CD4-positive, alpha-beta T cell treated with Interleukin-4 for 1 hour (primary cell): ENCODE measurements around the gene PLPP6.
"Not testable (repeated sequence)": the region's sequence is repeated elsewhere in the genome, so short reads cannot be mapped to it uniquely, and the experiment has no call there.

Experiments used
- DNase-seq, 2 donors: peaks; one replicate each; pipeline ENCODE4 v3.0.0-alpha.2; 2020 to 2022

Gene PLPP6

GRCh38 chr9:4662108-4662988, at the start of gene PLPP6:
TSS of gene PLPP6 (plus strand) at chr9:4662294. CDS start at chr9:4662376, 82 bp downstream.
- DNase-seq: peak; percentile 73 to 80

GRCh38 chr9:4614627-4615026, 47.5 kb upstream of the PLPP6 start:
- no peak for DNase-seq

GRCh38 chr9:4615251-4615650, 46.8 kb upstream of the PLPP6 start:
- DNase-seq: no peak

GRCh38 chr9:4615778-4616177, 46.3 kb upstream of the PLPP6 start:
- no peak for DNase-seq

- no peak for DNase-seq
Measured at GRCh38 chr9:4617752-4618151, 44.3 kb upstream of the PLPP6 start.

GRCh38 chr9:4618700-4619099, 43.4 kb upstream of the PLPP6 start:
- DNase-seq: no peak

GRCh38 chr9:4620057-4620765, 41.9 kb upstream of the PLPP6 start:
- DNase-seq: peak in 1 of 2 donors; percentile 9

- no peak for DNase-seq
Measured at GRCh38 chr9:4620881-4621555, 41.1 kb upstream of the PLPP6 start.

- no peak for DNase-seq
Measured at GRCh38 chr9:4622016-4622415, 40.1 kb upstream of the PLPP6 start.

- no peak for DNase-seq
Measured at GRCh38 chr9:4630836-4631235, 31.3 kb upstream of the PLPP6 start.

GRCh38 chr9:4638968-4639367, 23.1 kb upstream of the PLPP6 start:
- DNase-seq: no peak

- no peak for DNase-seq
Measured at GRCh38 chr9:4639420-4639819, 22.7 kb upstream of the PLPP6 start.

GRCh38 chr9:4640027-4640426, 22.1 kb upstream of the PLPP6 start:
- DNase-seq: peak; percentile 33 to 53

GRCh38 chr9:4642351-4642750, 19.7 kb upstream of the PLPP6 start:
- DNase-seq: no peak

- DNase-seq: no peak
Measured at GRCh38 chr9:4654084-4654483, 8.0 kb upstream of the PLPP6 start.

- no peak for DNase-seq
Measured at GRCh38 chr9:4654538-4654937, 7.6 kb upstream of the PLPP6 start.

GRCh38 chr9:4656196-4656595, 5.9 kb upstream of the PLPP6 start:
- DNase-seq: not testable (repeated sequence)

- no peak for DNase-seq
Measured at GRCh38 chr9:4656621-4657020, 5.5 kb upstream of the PLPP6 start.

- DNase-seq: no peak
Measured at GRCh38 chr9:4657426-4658159, 4.5 kb upstream of the PLPP6 start.

- not testable (repeated sequence) for DNase-seq
Measured at GRCh38 chr9:4660665-4661064, 1.4 kb upstream of the PLPP6 start.

- DNase-seq: no peak
Measured at GRCh38 chr9:4661165-4661564, 929 bp upstream of the PLPP6 start.

GRCh38 chr9:4661611-4662010, 483 bp upstream of the PLPP6 start:
- peak in 1 of 2 donors; percentile 49 for DNase-seq
